Inflammatory macrophage treated with lipopolysaccharide for 4 hours (primary cell): ENCODE results near the gene CR1.
"Not testable (repeated sequence)": the region's sequence is repeated elsewhere in the genome, so short reads cannot be mapped to it uniquely, and the experiment has no call there.

ENCODE experiments used
- DNase-seq: peaks from one replicate; pipeline ENCODE4 v3.0.0-alpha.2; 2020

CR1 gene

DNA sequence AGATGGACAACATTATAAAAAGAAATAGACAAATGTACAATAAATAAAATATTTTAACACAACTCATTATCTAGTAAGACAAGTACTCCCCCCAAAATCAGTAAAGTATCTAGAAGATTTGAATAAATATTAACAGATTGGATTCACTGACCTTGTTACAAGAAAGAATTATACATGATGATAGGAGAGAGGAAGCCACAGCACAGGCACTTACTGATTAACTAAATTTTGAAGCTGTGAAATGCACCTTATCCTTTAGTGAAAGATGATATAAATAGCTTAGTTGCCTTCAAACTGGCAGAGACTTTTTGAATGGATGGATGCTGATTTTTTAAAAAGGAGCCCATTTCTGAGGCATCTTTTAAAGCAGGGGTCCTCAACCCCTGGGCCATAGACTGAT, 8.5 kb downstream of the CR1 start:
- DNase-seq, result no peak

DNA sequence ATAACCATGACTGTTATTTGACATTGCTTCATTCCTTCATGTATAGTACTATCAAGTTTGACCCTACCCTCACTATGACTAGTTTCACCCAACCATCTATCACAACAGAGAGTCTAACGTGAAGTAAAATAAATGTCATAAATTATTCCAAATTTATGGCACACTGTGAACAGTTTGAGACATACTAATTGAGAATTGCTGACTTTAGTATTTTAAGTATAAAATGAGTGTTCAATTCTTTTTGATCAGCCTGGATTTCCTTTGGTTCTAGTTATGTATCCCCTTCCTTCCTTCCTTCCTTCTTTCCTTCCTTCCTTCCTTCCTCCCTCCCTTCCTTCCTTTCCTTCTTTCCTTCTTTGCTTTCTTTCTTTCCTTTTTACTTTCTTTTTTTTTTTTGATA, 14.5 kb downstream of the CR1 start:
- no peak for DNase-seq

DNA sequence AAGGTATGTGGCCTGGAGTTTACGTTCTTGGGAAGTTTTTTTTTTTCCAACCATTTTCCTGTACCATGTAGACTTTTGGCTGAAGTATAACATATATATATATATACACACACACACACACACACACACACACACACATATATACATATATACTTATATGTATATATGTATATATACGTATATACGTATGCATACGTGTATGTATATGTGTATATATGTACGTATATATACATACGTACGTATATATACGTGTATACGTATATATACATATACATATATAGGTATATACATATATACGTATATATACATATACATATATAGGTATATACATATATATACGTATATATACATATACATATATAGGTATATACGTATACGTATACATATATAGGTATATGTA, 18.9 kb downstream of the CR1 start:
- no peak for DNase-seq

DNA sequence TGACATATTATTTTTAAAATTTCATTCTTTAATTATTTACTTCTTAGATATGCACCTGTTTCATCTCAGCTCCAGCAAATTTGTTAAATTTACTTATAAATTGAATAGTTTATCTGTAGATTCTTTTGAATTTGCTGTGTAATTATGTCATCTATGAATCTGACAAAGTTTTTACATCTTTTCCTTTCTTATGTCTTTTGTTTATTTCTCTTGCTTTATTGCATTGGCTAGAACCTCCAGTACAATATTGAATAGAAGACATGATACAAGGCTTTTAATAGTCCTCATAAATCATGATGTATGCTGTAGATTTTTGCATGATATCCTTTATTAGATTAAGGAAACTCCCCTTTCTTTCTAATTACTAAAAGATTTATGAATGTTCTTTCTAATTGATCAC, 20.8 kb downstream of the CR1 start:
- DNase-seq, result no peak

DNA sequence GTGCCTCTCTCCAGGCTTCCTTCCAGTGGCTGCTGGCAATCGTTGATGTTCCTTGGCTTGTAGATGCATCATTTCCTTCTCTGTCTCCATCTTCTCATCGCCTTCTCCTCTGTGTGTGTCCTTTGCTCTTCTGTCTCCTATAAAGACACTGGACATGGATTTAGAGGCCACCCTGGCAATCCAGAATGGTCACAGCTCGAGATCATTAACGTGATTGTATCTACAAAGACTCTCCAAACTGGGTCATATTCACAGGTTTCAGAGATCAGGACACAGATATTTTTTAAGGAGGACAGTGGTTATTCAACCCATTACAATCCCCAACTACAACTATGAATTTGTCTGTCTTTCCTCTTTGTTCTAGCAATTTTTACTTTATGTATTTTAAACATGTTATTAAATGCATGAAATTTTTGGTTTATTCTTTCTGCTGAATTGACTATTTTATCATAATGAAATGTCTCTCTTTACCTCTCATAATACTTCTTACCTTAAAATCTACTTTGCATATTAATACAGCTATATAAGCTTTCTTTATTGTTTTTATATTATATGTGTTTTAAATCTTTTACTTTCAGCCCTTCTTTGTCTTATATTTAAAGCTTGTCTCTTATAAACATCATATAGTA, 22.8 kb downstream of the CR1 start:
- no peak for DNase-seq

DNA sequence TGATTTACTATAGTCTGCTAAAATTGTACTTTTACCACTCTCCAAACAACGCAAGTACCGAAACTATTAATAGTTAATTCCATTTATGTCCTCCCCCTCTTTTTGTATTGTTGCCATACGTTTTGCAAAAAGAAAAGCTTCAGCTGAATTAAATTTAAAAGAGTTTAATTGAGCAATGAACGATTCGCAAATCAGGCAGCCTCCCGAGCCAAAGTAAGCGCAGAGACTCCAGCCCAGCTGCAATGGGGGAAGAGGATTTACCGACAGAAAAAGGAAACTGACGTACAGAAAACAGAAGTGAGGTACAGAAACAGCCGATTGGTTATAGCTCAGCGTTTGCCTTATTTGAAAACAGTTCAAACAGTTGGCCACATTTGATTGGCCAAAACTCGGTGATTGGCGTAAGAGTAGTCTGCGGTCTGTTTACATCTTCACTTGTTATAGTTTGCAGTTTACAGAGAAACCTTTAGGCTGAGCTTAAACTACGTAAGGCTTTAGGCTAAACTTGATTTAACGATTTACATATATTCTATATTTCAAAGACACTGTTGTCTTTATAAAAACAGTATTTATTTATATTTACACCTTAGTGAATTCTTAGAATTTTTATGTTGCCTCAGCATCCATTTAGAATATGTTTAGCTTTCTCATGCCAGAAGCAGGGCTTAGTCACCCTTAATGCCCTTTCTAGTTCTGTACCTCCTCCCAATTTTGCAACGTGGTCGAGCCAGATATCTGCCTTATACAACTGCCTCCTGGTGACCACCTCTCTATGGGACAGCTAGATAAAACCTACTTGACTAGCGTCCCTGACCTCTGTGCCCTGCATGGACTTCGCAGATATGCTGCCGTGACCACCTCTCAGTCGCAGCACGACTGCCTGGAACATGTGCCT, 23.8 kb downstream of the CR1 start:
- no peak for DNase-seq

DNA sequence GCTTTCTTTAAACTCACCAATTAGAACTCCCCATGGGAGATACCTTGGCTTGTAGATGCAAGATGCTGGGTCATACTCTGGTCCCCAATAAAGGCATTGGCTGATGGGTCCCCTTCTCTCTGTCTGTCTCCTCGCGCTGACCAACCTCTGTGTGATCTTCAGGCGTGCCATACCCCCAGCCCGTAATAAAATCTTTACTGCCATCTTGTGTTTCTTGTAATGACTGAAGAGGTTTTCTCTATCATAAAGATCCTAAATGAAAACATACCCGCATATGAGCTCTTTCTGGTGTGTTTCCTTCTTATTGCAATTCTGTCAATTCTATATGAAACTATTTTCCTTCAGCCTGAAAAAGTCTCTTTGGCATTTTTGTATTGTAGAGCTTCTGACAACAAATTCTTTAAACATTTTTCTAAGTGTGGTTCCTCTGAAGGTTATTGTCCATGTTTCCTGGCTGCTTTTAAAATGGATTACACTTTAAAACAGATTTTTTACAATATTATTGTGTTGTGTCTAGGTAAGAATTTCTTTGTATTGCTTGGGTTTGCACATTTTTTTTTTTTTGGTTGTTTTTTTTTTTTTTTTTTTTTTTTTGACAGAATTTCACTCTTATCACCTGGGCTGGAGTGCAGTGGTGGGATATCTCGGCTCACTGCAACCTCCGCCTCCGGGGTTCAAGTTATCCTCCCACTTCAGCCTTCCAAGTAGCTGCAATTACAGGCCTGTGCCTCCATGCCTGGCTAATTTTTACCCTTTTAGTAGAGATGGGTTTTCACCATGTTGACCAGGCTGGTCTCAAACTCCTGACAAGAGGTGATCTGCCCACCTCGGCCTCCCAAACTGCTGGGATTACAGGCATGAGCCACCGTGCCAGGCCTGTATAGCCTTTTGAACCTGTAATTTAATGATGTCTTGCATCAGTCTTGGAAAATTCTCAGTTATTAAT, 24.7 kb downstream of the CR1 start:
- DNase-seq, result not testable (repeated sequence)

DNA sequence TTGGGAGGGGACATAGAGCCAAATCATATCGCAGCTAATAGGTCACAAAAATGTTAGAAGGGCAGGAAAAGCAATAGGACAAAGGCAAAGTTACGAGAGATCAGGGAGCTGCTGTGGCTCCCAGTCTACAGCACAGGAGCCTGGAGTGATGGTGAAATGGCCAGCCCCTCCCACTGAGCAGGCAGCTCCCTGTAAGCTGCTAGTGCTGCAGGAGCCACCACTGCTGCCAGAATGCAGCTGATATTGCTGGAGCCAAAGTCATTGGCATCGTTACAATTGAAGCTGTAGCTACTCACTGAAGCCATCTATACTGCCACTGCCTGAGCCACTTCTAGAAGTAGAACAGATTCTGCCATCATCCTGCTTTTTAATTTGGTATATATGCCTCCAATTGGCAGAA, 29.3 kb downstream of the CR1 start:
- DNase-seq, result not testable (repeated sequence)

DNA sequence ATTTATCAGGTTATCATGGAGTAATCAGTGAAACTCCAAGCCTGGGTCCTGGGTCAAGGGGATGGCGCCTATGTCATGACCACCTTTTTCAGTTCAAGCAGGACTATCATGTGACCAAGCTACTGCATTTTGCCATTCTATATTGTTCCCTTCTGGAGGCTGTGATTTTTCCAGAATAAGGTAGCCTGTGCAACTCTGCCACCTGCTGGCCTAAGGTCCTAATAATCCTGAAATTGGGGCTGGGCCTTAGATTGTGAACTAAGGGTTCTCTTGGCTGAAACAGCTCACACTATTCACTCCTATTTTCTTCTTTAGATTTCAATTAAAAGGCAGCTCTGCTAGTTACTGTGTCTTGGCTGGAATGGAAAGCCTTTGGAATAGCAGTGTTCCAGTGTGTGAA, 32.4 kb downstream of the CR1 start:
- DNase-seq, result not testable (repeated sequence)

DNA sequence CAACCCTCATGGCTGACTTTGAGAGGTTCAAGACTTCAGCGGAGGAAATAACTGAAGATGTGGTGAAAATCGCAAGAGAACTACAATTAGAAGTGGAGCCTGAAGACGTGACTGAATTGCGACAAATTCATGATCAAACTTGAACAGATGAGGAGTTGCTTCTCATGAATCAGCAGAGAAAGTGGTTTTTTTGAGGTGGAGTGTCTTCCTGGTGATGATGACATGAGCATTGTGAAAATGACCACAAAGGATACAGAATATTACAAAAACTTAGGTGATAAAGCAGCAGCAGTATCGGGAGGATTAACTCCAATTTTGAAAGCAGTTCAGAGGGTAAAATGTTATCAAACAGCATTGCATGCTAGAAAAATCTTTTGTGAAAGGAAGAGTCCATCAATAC, 40.3 kb downstream of the CR1 start:
- DNase-seq, result not testable (repeated sequence)

DNA sequence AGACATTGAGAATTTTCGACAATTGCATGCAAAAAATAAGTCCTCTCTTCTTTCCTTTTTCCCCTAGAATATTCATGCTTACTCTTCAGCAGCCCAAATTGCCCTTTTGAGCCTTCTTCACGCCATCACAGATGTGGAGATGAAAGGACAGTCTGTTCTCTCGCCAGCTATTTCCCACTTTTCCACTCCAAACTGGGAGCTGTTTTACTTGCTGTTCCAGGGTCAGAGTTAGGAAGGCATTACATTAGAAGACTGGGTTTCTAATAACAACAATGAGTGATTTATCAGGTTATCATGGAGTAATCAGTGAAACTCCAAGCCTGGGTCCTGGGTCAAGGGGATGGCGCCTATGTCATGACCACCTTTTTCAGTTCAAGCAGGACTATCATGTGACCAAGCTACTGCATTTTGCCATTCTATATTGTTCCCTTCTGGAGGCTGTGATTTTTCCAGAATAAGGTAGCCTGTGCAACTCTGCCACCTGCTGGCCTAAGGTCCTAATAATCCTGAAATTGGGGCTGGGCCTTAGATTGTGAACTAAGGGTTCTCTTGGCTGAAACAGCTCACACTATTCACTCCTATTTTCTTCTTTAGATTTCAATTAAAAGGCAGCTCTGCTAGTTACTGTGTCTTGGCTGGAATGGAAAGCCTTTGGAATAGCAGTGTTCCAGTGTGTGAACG, 50.9 kb downstream of the CR1 start:
- DNase-seq, result not testable (repeated sequence)

DNA sequence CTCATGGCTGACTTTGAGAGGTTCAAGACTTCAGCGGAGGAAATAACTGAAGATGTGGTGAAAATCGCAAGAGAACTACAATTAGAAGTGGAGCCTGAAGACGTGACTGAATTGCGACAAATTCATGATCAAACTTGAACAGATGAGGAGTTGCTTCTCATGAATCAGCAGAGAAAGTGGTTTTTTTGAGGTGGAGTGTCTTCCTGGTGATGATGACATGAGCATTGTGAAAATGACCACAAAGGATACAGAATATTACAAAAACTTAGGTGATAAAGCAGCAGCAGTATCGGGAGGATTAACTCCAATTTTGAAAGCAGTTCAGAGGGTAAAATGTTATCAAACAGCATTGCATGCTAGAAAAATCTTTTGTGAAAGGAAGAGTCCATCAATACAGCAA, 58.9 kb downstream of the CR1 start:
- DNase-seq, result not testable (repeated sequence)

DNA sequence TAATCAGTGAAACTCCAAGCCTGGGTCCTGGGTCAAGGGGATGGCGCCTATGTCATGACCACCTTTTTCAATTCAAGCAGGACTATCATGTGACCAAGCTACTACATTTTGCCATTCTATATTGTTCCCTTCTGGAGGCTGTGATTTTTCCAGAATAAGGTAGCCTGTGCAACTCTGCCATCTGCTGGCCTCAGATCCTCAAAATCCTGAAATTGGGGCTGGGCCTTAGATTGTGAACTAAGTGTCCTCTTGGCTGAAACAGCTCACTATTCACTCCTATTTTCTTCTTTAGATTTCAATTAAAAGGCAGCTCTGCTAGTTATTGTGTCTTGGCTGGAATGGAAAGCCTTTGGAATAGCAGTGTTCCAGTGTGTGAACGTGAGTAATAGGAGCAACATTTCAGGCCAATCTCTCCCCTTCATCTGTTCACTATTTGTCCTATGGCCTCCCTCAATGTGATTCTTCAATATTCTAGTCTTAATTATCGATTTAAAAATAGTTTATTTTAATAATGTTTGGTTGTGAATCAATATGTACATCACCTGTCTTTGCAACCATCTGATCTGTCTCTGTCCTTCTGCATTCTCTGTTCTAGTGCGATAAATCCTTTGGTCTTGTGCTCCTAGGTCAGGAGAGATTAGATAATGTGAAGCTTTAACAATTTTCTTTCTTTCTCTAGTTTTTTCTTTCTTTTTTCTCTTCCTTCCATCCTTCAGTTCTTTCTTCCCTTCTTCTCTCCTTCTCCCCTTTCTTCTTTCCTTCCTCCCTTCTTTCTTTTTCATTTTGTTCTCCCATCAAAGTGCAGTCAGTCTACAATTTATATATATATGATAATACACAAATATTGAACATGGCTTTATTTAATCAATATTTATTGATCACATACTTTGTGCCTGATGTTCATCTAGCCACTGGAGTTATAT, 69.8 kb downstream of the CR1 start:
- no peak for DNase-seq

DNA sequence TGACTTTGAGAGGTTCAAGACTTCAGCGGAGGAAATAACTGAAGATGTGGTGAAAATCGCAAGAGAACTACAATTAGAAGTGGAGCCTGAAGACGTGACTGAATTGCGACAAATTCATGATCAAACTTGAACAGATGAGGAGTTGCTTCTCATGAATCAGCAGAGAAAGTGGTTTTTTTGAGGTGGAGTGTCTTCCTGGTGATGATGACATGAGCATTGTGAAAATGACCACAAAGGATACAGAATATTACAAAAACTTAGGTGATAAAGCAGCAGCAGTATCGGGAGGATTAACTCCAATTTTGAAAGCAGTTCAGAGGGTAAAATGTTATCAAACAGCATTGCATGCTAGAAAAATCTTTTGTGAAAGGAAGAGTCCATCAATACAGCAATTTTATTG, 76.0 kb downstream of the CR1 start:
- not testable (repeated sequence) for DNase-seq

DNA sequence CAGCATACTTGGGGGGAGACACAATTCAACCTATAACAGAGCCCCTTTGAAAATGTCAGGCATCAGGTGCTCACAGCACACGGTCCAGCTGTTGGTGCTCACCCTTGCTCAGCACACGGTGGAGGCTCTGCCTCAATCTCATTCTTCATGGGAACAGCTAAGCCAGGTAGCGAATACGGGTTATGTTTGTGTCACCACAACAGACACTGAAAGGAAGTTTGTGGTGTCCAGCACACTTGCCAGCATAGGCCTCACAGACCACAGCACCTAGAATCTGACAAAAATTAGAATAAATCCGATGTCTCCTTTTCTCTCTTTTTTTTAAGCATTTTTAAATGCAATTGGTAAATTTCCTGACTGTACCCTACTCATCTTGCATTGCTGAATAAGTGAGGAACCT, 77.1 kb downstream of the CR1 start:
- DNase-seq, result not testable (repeated sequence)

DNA sequence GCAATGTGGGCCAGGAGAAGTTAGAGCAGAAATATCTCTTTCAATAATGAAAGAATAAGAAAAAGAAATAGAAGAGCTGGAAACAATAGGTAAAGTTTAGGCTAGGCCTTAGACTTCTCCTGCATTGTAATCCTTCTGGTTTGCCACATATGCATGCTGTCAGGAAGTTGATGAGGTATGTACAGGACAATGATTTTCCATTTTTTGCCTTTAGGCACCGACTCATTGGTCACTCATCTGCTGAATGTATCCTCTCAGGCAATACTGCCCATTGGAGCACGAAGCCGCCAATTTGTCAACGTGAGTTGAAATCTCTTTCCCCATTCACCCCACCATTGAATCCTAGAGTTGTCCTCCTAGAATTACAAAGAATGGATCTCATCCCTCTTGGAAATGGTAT, 79.4 kb downstream of the CR1 start:
- not testable (repeated sequence) for DNase-seq

DNA sequence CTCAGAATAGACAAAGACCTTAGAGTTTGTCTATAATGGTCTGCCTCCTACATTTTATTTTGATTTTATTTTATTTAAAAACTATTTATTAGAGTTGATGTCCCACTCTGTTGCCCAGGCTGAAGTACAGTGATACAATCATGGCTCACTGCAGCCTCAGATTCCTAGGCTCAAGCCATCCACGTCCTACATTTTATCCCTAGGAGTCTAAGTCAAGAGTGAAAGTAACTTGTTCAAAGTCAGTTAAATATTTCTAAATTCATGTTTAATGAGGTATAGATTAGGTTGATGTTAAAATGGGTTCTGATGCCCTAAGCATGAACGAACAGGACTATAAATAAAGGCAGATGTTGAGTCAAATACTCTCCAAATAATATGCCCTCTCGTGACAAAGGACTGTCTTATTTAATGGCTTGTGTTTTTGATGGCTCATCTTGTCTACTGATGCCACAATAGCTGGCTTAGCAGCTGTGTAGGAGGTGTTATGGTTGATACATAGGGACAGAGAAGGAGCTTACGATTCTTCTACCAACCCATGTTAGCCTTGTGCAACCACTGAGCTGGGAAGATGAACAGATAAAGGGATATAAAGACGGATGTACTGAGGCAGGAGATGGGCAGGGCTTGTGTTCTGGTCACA, 83.0 kb downstream of the CR1 start:
- DNase-seq, result no peak

DNA sequence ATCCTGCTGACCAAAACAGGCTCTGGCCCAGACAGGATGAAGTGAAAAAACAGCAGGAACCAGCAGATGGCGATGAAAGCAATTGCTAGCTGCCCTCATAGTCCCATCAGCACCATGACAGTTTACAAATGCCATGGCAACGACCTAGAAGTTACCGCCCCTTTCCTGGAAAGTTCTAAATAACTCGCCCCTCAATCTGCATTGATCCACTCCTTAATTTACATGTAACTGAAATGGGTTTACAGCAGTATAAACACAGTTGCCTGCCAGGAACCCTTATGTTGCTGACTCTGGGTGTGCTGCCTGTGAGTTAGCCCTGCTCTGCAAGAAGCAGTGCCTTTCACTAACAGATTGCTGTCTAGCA, 83.5 kb downstream of the CR1 start:
- DNase-seq, result peak; percentile 40

DNA sequence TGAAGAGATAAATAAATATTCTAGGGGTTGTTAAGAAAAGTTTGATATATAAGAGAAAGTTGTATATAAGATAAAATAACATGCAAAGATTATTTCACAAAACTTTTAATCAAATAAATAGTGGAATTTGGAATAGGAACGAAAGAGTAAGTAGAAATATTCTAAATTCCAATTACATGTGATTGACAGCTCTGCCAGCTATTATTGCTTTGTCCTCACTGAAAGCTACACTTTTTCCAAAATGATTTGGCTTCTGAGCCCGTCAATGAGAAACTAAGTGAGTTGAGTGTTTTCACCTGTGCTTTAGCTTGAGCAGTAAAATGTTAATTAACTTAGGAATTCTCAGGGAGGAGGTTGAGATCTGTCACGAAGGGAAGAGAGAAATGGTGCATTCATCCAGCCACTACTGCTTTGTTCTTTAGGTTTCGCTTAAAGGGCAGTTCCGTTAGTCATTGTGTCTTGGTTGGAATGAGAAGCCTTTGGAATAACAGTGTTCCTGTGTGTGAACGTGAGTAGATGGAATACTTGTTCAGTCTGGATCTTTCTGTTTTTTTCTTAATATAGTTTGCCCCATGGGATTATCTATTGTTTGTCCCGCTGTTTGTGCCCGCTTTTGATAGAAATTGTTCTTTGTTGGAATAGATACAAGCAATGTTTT, 85.7 kb downstream of the CR1 start:
- no peak for DNase-seq

DNA sequence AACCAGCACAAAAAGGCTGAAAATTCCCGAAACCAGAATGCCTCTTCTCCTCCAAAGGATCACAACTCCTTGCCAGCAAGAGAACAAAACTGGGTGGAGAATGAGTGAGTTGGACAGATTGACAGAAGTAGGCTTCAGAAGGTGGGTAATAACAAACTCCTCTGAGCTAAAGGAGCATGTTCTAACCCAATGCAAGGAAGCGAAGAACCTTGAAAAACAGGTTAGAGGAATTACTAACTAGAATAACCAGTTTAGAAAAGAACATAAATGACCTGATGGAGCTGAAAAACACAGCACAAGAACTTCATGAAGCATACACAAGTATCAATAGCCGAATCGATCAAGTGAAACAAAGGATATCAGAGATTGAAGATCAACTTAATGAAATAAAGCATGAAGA, 93.5 kb downstream of the CR1 start:
- not testable (repeated sequence) for DNase-seq

DNA sequence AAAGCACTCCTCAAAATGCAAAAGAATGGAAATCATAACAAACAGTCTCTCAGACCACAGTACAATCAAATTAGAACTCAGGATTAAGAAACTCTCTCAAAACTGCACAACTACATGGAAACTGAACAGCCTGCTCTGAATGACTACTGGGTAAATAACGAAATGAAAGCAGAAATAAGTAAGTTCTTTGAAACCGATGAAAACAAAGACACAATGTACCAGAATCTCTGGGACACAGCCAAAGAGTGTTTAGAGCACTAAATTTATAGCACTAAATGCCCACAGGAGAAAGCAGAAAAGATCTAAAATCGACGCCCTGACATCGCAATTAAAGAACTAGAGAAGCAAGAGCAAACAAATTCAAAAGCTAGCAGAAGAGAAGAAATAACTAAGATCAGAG, 95.2 kb downstream of the CR1 start:
- DNase-seq, result not testable (repeated sequence)
